IMR-90 (cell line): ENCODE data around the gene COL2A1. TPM values are rescaled to one million over a fixed set of nuclear protein-coding genes. Genes with fewer than 3 reads are reported as not detected.

Experiments used
- ATAC-seq: fragments of 200-7000 bp; cut with Tn5 transposase; 2 replicates; pipeline ENCODE4 v1.9.1; 2020; ENCODE audit warnings: low read depth, mild to moderate bottlenecking, moderate library complexity
- BruUV-seq: library from RNA; stranded (reverse); fragments of 400-500 nt; replicated peaks from 2 replicates; lab custom pipeline; 2021; lab: Mats Ljungman, UMichigan
- CTCF ChIA-PET: fragments of 300-600 bp; formaldehyde crosslinking; extraction: SDS; loops from one replicate; lab custom pipeline; 2021; ENCODE audit warnings: antibody characterized with exemption; lab: Yijun Ruan, JAX
- POLR2A ChIA-PET: fragments of 300-600 bp; sonication (Branson Sonifier 250); formaldehyde crosslinking; loops from one replicate; lab custom pipeline; 2022; ENCODE audit warnings: antibody characterized with exemption; ENCODE audit not compliant: unreplicated experiment; lab: Charles Lee
- DNase-seq: peaks from one replicate; pipeline ENCODE4 v3.0.0; 2013
- H2AFZ ChIP-seq: replicated peaks from 2 replicates; pipeline ENCODE3; 2013; ENCODE audit warnings: low read length, mild to moderate bottlenecking; ENCODE audit not compliant: poor library complexity
- H2AK5ac ChIP-seq: 2 replicates; pipeline ENCODE4 v1.6.1; 2013; ENCODE audit warnings: low read depth, low read length, inconsistent platforms
- H2AK9ac ChIP-seq: replicated peaks from 2 replicates; pipeline ENCODE3; 2013; ENCODE audit warnings: mild to moderate bottlenecking, low read depth, low read length, moderate library complexity; ENCODE audit not compliant: poor library complexity
- H2BK120ac ChIP-seq: 2 replicates; pipeline ENCODE4 v1.6.1; 2013; ENCODE audit warnings: low read depth, low read length, inconsistent platforms
- H2BK15ac ChIP-seq: 3 replicates; pipeline ENCODE4 v1.6.1; 2013; ENCODE audit warnings: low read depth, low read length, inconsistent platforms
- H2BK20ac ChIP-seq: 2 replicates; pipeline ENCODE4 v1.6.1; 2013; ENCODE audit warnings: low read depth, mild to moderate bottlenecking, inconsistent platforms, low read length, moderate library complexity
- H2BK5ac ChIP-seq: 2 replicates; pipeline ENCODE4 v1.6.1; 2013; ENCODE audit warnings: mild to moderate bottlenecking, low read depth, low read length, inconsistent platforms; ENCODE audit not compliant: poor library complexity, severe bottlenecking
- H3K14ac ChIP-seq: replicated peaks from 2 replicates; pipeline ENCODE4 v1.6.1; 2013; ENCODE audit warnings: low read depth, low read length, inconsistent platforms
- H3K18ac ChIP-seq: 2 replicates; pipeline ENCODE4 v1.6.1; 2013; ENCODE audit warnings: low read depth, low read length, control low read depth
- H3K23ac ChIP-seq: 2 replicates; pipeline ENCODE4 v1.6.1; 2013; ENCODE audit warnings: low read depth, low read length, inconsistent platforms
- H3K27ac ChIP-seq: 2 replicates; pipeline ENCODE4 v1.5.1; 2013; ENCODE audit warnings: mild to moderate bottlenecking, control low read depth, low read length; ENCODE audit not compliant: insufficient read depth
- H3K27me3 ChIP-seq: 2 replicates; pipeline ENCODE4 v1.6.1; 2013; ENCODE audit warnings: low read length; ENCODE audit not compliant: control insufficient read depth, insufficient read depth
- H3K36me3 ChIP-seq: 2 replicates; pipeline ENCODE4 v1.6.1; 2013; ENCODE audit warnings: low read length, mixed read lengths; ENCODE audit not compliant: control insufficient read depth, insufficient read depth
- H3K4ac ChIP-seq: 2 replicates; pipeline ENCODE4 v1.6.1; 2013; ENCODE audit warnings: low read depth, low read length, inconsistent platforms
- H3K4me1 ChIP-seq: 2 replicates; pipeline ENCODE4 v1.6.1; 2013; ENCODE audit warnings: low read length, mixed read lengths; ENCODE audit not compliant: control insufficient read depth, insufficient read depth
- H3K4me2 ChIP-seq: 2 replicates; pipeline ENCODE4 v1.6.1; 2013; ENCODE audit warnings: low read depth, mild to moderate bottlenecking, control low read depth, low read length, moderate library complexity
- H3K4me3 ChIP-seq: 2 replicates; pipeline ENCODE4 v1.5.1; 2013; ENCODE audit warnings: low read depth, mild to moderate bottlenecking, control low read depth, low read length, moderate library complexity; ENCODE audit not compliant: insufficient read depth
- H3K56ac ChIP-seq: 2 replicates; pipeline ENCODE4 v1.6.1; 2013; ENCODE audit warnings: low read length, inconsistent platforms; ENCODE audit not compliant: insufficient read depth; ENCODE audit errors: extremely low read depth
- H3K79me1 ChIP-seq, 2 experiments: 2 replicates each; pipeline ENCODE4 v1.6.1; 2013; ENCODE audit warnings: low read length in 2 of 2, inconsistent platforms in 1 of 2, low read depth in 1 of 2
- H3K9ac ChIP-seq: 2 replicates; pipeline ENCODE4 v1.6.1; 2013; ENCODE audit warnings: low read depth, low read length, control low read depth
- H3K9me1 ChIP-seq: 2 replicates; pipeline ENCODE4 v1.6.1; 2013; ENCODE audit warnings: low read length, inconsistent platforms; ENCODE audit not compliant: insufficient read depth
- H3K9me3 ChIP-seq: 2 replicates; pipeline ENCODE4 v1.6.1; 2013; ENCODE audit warnings: low read length; ENCODE audit not compliant: control insufficient read depth, insufficient read depth
- H4K20me1 ChIP-seq: 2 replicates; pipeline ENCODE4 v1.6.1; 2013; ENCODE audit warnings: low read length, inconsistent platforms; ENCODE audit not compliant: insufficient read depth
- H4K5ac ChIP-seq: 2 replicates; pipeline ENCODE4 v1.6.1; 2013; ENCODE audit warnings: mild to moderate bottlenecking, low read depth, low read length, control low read depth
- H4K8ac ChIP-seq, 2 experiments: 2 replicates each; pipeline ENCODE4 v1.6.1; 2013; ENCODE audit warnings: low read depth in 2 of 2, low read length in 2 of 2, control low read depth in 1 of 2, inconsistent platforms in 1 of 2
- H4K91ac ChIP-seq: 2 replicates; pipeline ENCODE4 v1.6.1; 2013; ENCODE audit warnings: low read depth, low read length, inconsistent platforms; ENCODE audit not compliant: insufficient read depth
- BHLHE40 ChIP-seq: fragments of 150-350 bp; IDR thresholded peaks from 2 replicates; pipeline ENCODE4 v1.6.1; 2016; ENCODE audit warnings: mild to moderate bottlenecking, low read depth, low read length
- CEBPB ChIP-seq: IDR thresholded peaks from 2 replicates; pipeline ENCODE4 v1.6.1; 2012; ENCODE audit warnings: low read depth, low read length, improper control_type of control experiment
- CHD1 ChIP-seq: IDR thresholded peaks from 2 replicates; pipeline ENCODE4 v1.6.1; 2012; ENCODE audit warnings: low read depth, low read length, improper control_type of control experiment
- FOS ChIP-seq: fragments of 150-350 bp; IDR thresholded peaks from 2 replicates; pipeline ENCODE4 v1.6.1; 2016; ENCODE audit warnings: low read depth, low read length
- MAFK ChIP-seq: IDR thresholded peaks from 2 replicates; pipeline ENCODE4 v1.6.1; 2012; ENCODE audit warnings: low read depth, low read length, improper control_type of control experiment
- MAZ ChIP-seq: IDR thresholded peaks from 2 replicates; pipeline ENCODE4 v1.6.1; 2012; ENCODE audit warnings: low read depth, mild to moderate bottlenecking, low read length, improper control_type of control experiment, moderate library complexity, borderline replicate concordance
- MXI1 ChIP-seq: IDR thresholded peaks from 2 replicates; pipeline ENCODE4 v1.6.1; 2012; ENCODE audit warnings: low read depth, mild to moderate bottlenecking, low read length, moderate library complexity, borderline replicate concordance
- NFE2L2 ChIP-seq: fragments of 150-350 bp; IDR thresholded peaks from 2 replicates; pipeline ENCODE4 v1.6.1; 2016; ENCODE audit warnings: low read depth, mild to moderate bottlenecking, low read length
- POLR2A ChIP-seq: IDR thresholded peaks from 2 replicates; pipeline ENCODE4 v1.6.1; 2012; ENCODE audit warnings: mild to moderate bottlenecking, low read depth, low read length
- RAD21 ChIP-seq: IDR thresholded peaks from 2 replicates; pipeline ENCODE4 v1.6.1; 2012; ENCODE audit warnings: low read length, improper control_type of control experiment
- RCOR1 ChIP-seq: IDR thresholded peaks from 2 replicates; pipeline ENCODE4 v1.6.1; 2012; ENCODE audit warnings: mild to moderate bottlenecking, low read length, improper control_type of control experiment; ENCODE audit not compliant: insufficient replicate concordance
- RFX5 ChIP-seq: IDR thresholded peaks from 2 replicates; pipeline ENCODE4 v1.8.0; 2012; ENCODE audit warnings: low read depth, mild to moderate bottlenecking, low read length, moderate library complexity
- SMC3 ChIP-seq: fragments of 150-350 bp; IDR thresholded peaks from 2 replicates; pipeline ENCODE4 v1.6.1; 2016; ENCODE audit warnings: low read depth, mild to moderate bottlenecking, antibody characterized with exemption, low read length, moderate library complexity
- WGBS, 2 experiments: methylation state at CpG; one replicate each; pipeline versions ENCODE4 v1.1.5 to v1.1.7; 2013; ENCODE audit warnings: missing lambda C conversion rate in 2 of 2; ENCODE audit not compliant: insufficient read length in 1 of 2; ENCODE audit errors: extremely low coverage in 2 of 2; 5-methylcytosine and 5-hydroxymethylcytosine counted together
- dilution Hi-C: fragments of 300-500 bp; cut with HindIII; formaldehyde crosslinking; loops from one replicate; pipeline ENCODE4 v1.14.3; 2018; ENCODE audit warnings: low sequenced_read_pairs; ENCODE audit not compliant: unreplicated experiment
- in situ Hi-C: fragments of 300-500 bp; cut with MboI; formaldehyde crosslinking; loops from 3 replicates; pipeline ENCODE4 v1.14.3; 2019; ENCODE audit warnings: low sequenced_read_pairs, inconsistent platforms, mixed read lengths
- intact Hi-C: fragments of 100-400 bp; cut with micrococcal nuclease; formaldehyde crosslinking; loops from 2 replicates; pipeline ENCODE4 v1.10.0; 2022
- polyA plus RNA-seq, 3 experiments: library from polyadenylated mRNA; depleted of rRNA; stranded (reverse); fragments of >200 nt; gene quantifications; 2 replicates each; pipeline ENCODE4 v1.2.3, GENCODE V29; 2012; ENCODE audit warnings: low replicate concordance in 1 of 3
- total RNA-seq: library from RNA; depleted of rRNA; stranded (reverse); fragments of >200 nt; gene quantifications from 2 replicates; pipeline ENCODE4 v1.2.3, GENCODE V29; 2012
- TF ChIP-seq, protein P1 (sequence below): conservative IDR thresholded peaks from 2 replicates; pipeline ENCODE4 v1.5.1; 2012; ENCODE audit warnings: mild to moderate bottlenecking, low read depth, low read length, improper control_type of control experiment
- TF ChIP-seq, protein P2 (sequence below): fragments of 150-350 bp; IDR thresholded peaks from 2 replicates; pipeline ENCODE4 v1.6.1; 2016; ENCODE audit warnings: low read depth, mild to moderate bottlenecking, low read length, moderate library complexity, borderline replicate concordance
- TF ChIP-seq, protein P3 (sequence below): fragments of 150-350 bp; IDR thresholded peaks from 2 replicates; pipeline ENCODE4 v1.6.1; 2017; ENCODE audit warnings: mild to moderate bottlenecking, antibody characterized with exemption, low read length, low read depth

Gene COL2A1
- total and polyA plus RNA-seq, 2 of the 4 experiments (the other 2 are of a cell fraction) = 0.05 TPM; not detected in 1

DNA sequence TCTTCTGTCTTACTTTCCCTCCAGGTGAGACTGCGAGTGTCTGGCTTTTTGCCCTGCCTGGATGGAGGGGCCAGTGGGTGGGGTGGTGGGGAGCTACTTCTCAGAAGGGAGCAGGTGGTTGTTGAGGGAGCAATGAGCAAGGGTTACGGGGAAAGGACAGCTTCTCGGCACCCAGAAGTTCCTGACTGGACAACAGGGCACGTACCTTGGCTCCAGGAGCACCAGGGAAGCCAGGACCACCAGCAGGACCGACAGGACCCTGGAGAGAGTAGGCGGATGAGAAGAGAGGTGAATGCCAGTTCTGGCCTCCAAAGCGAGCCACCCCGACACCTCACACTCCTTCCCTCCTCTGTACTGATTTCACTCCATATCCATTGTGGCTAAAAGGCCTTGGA lies 15.3 kb downstream of the COL2A1 start:
- Histone ChIP-seq H3K9ac (no peak overlapping the region), H3K79me1 (no peaks in the 10 kb centered on the region), H2AK5ac (no peak overlapping the region), H2BK5ac (no peak overlapping the region), H3K9me3 (no peaks in the 10 kb centered on the region), H2AFZ (no peak overlapping the region), H3K4me1 (no peaks in the 10 kb centered on the region; the same call in 1 of the 2 replicates), H3K27me3 (peaks cover 40% of the 10 kb centered on the region), H4K20me1 (no peaks in the 10 kb centered on the region), H4K5ac (no peak overlapping the region), H3K36me3 (no peaks in the 10 kb centered on the region), H3K4me2 (no peak overlapping the region), H4K8ac (no peak overlapping the region), H3K56ac (no peak overlapping the region), H2AK9ac (no peak overlapping the region), H3K9me1 (no peaks in the 10 kb centered on the region; the same call in 1 of the 2 replicates), H3K27ac (no peak overlapping the region), H2BK20ac (no peak overlapping the region), H3K4me3 (no peak overlapping the region), H4K91ac (no peak overlapping the region), H2BK120ac (no peak overlapping the region), H3K14ac (no peak overlapping the region), H2BK15ac (no peak overlapping the region), H3K18ac (no peak overlapping the region), H3K4ac (no peak overlapping the region), H3K23ac (no peak overlapping the region)
- ChIA-PET POLR2A (no interaction called here), CTCF (no interaction called here)
- no peak for DNase-seq
- BruUV-seq = no TSS peak
- intact Hi-C loops (no loop called here), in situ Hi-C loops (no loop called here), dilution Hi-C loops (no loop called here)
- no peak for ATAC-seq
- WGBS, 2 experiments = 88% methylated on average over 2 of the region's 8 CpGs; no CpG with 5 or more reads in 1 of the 2 experiments
- TF ChIP-seq, protein P1, sequence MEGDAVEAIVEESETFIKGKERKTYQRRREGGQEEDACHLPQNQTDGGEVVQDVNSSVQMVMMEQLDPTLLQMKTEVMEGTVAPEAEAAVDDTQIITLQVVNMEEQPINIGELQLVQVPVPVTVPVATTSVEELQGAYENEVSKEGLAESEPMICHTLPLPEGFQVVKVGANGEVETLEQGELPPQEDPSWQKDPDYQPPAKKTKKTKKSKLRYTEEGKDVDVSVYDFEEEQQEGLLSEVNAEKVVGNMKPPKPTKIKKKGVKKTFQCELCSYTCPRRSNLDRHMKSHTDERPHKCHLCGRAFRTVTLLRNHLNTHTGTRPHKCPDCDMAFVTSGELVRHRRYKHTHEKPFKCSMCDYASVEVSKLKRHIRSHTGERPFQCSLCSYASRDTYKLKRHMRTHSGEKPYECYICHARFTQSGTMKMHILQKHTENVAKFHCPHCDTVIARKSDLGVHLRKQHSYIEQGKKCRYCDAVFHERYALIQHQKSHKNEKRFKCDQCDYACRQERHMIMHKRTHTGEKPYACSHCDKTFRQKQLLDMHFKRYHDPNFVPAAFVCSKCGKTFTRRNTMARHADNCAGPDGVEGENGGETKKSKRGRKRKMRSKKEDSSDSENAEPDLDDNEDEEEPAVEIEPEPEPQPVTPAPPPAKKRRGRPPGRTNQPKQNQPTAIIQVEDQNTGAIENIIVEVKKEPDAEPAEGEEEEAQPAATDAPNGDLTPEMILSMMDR = no peak
- TF ChIP-seq RFX5 (no peak), RCOR1 (no peak), SMC3 (no peak), CHD1 (no peak), RAD21 (no peak), FOS (no peak), NFE2L2 (no peak), MAFK (no peak), MXI1 (no peak), BHLHE40 (no peak), CEBPB (no peak), MAZ (no peak), POLR2A (no peak)
- TF ChIP-seq, protein P2, sequence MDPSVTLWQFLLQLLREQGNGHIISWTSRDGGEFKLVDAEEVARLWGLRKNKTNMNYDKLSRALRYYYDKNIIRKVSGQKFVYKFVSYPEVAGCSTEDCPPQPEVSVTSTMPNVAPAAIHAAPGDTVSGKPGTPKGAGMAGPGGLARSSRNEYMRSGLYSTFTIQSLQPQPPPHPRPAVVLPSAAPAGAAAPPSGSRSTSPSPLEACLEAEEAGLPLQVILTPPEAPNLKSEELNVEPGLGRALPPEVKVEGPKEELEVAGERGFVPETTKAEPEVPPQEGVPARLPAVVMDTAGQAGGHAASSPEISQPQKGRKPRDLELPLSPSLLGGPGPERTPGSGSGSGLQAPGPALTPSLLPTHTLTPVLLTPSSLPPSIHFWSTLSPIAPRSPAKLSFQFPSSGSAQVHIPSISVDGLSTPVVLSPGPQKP = no peak
- TF ChIP-seq, protein P3, sequence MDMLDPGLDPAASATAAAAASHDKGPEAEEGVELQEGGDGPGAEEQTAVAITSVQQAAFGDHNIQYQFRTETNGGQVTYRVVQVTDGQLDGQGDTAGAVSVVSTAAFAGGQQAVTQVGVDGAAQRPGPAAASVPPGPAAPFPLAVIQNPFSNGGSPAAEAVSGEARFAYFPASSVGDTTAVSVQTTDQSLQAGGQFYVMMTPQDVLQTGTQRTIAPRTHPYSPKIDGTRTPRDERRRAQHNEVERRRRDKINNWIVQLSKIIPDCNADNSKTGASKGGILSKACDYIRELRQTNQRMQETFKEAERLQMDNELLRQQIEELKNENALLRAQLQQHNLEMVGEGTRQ = no peak
